ENCODE data around the gene LSM2. TPM values are rescaled to one million over a fixed set of nuclear protein-coding genes. Genes with fewer than 3 reads are reported as not detected.

Gene LSM2
- total and polyA plus RNA-seq, 9 of the 15 experiments (the other 6 are each of a cell fraction or from before 2014, with no cell fraction given): 154 to 407 (median 223) TPM

GRCh38 chr6:31837369-31838113, 30.8 kb upstream of the LSM2 start (continued):
- TF ChIP-seq PREB (CRISPR knock-in tag; IDR thresholded peaks at IDR 0.05) (0 out of 2 replicates have a peak, but pooled peaks have one; percentile 25), PTRF (tag; IDR thresholded peaks at IDR 0.05) (no peak), ILK (tag; IDR thresholded peaks at IDR 0.05; ENCODE audit: borderline replicate concordance, low read depth) (no peak), PRDM10 (IDR thresholded peaks at IDR 0.05; ENCODE audit: partially characterized antibody) (no peak), SAP30 (IDR thresholded peaks at IDR 0.05; ENCODE audit: borderline replicate concordance, insufficient read depth, low read depth, low read length, poor library complexity, severe bottlenecking) (no peak), ZC3H8 (IDR thresholded peaks at IDR 0.05) (no peak), ZFP91 (CRISPR knock-in tag; IDR thresholded peaks at IDR 0.05) (no peak), UBTF (IDR thresholded peaks at IDR 0.05; ENCODE audit: borderline replicate concordance in 1 of 2, low read depth in 2 of 2, low read length in 2 of 2) (no peak), ETV5 (CRISPR knock-in tag; IDR thresholded peaks at IDR 0.05; ENCODE audit: low read depth) (peak; percentile 11; the same call in 1 of the 2 replicates), CEBPB (tag; IDR thresholded peaks at IDR 0.05) (0 out of 2 replicates have a peak, but pooled peaks have one; percentile 32), FOSL1 (tag; conservative IDR thresholded peaks at IDR 0.05) (no peak), SREBF1 (IDR thresholded peaks at IDR 0.05; ENCODE audit: borderline replicate concordance, low read depth, low read length) (no peak), SP1 (CRISPR knock-in tag; IDR thresholded peaks at IDR 0.05) (no peak), PHB2 (IDR thresholded peaks at IDR 0.05; ENCODE audit: low read depth) (no peak), SNAPC5 (CRISPR knock-in tag; IDR thresholded peaks at IDR 0.05) (no peak), ZBTB17 (CRISPR knock-in tag; IDR thresholded peaks at IDR 0.05) (no peak), GTF2A2 (tag; IDR thresholded peaks at IDR 0.05) (no peak), CGGBP1 (CRISPR knock-in tag; IDR thresholded peaks at IDR 0.05) (no peak)
